ENCODE results near the gene NDUFA7.
A peak's percentile ranks its signal among the peaks of the same experiment; 100 is the strongest.
"Not testable (repeated sequence)": the region's sequence is repeated elsewhere in the genome, so short reads cannot be mapped to it uniquely, and the experiment has no call there.

The NDUFA7 gene

GRCh38 chr19:8321067-8321985 lies at the start of gene NDUFA7, which contains the start of gene RPS28:
Gene NDUFA7 (minus strand): TSS chr19:8321375. CDS start chr19:8321358, 17 bp downstream.
Gene RPS28 (plus strand): TSS chr19:8321496. CDS start chr19:8321531, 35 bp downstream.
- DNase-seq (ENCODE audit: low read depth in 1 of 2, low spot score in 1 of 2), result peak; percentile 95

GRCh38 chr19:8370176-8371010 lies 49.2 kb upstream of the NDUFA7 start:
- no peak for DNase-seq (ENCODE audit: low read depth in 1 of 2, low spot score in 1 of 2)

GRCh38 chr19:8367327-8368001 lies 46.3 kb upstream of the NDUFA7 start:
- DNase-seq (ENCODE audit: low read depth in 1 of 2, low spot score in 1 of 2), result no peak

GRCh38 chr19:8366961-8367326 lies 45.8 kb upstream of the NDUFA7 start:
- no peak for DNase-seq (ENCODE audit: low read depth in 1 of 2, low spot score in 1 of 2)

GRCh38 chr19:8366121-8366581 lies 45.0 kb upstream of the NDUFA7 start:
- DNase-seq (ENCODE audit: low read depth in 1 of 2, low spot score in 1 of 2), result no peak

GRCh38 chr19:8363803-8364771 lies 42.9 kb upstream of the NDUFA7 start, which contains the start of gene ANGPTL4:
Gene ANGPTL4 (plus strand): TSS chr19:8364155. CDS start chr19:8364322, 167 bp downstream.
- peak in 1 of 2 donors; percentile 41 for DNase-seq (ENCODE audit: low read depth in 1 of 2, low spot score in 1 of 2)

GRCh38 chr19:8361921-8362793 lies 41.0 kb upstream of the NDUFA7 start:
- DNase-seq (ENCODE audit: low read depth in 1 of 2, low spot score in 1 of 2), result no peak

GRCh38 chr19:8360196-8360595 lies 39.0 kb upstream of the NDUFA7 start:
- DNase-seq (ENCODE audit: low read depth in 1 of 2, low spot score in 1 of 2), result no peak

GRCh38 chr19:8358948-8359347 lies 37.8 kb upstream of the NDUFA7 start:
- no peak for DNase-seq (ENCODE audit: low read depth in 1 of 2, low spot score in 1 of 2)

GRCh38 chr19:8357007-8357521 lies 35.9 kb upstream of the NDUFA7 start:
- DNase-seq (ENCODE audit: low read depth in 1 of 2, low spot score in 1 of 2), result no peak

- DNase-seq (ENCODE audit: low read depth in 1 of 2, low spot score in 1 of 2), result no peak
Observed at GRCh38 chr19:8355631-8356402, 34.6 kb upstream of the NDUFA7 start.

GRCh38 chr19:8352845-8353244 lies 31.7 kb upstream of the NDUFA7 start:
- not testable (repeated sequence) for DNase-seq (ENCODE audit: low read depth in 1 of 2, low spot score in 1 of 2)

- no peak for DNase-seq (ENCODE audit: low read depth in 1 of 2, low spot score in 1 of 2)
Observed at GRCh38 chr19:8352134-8352827, 31.1 kb upstream of the NDUFA7 start.

- not testable (repeated sequence) for DNase-seq (ENCODE audit: low read depth in 1 of 2, low spot score in 1 of 2)
Observed at GRCh38 chr19:8349629-8350372, 28.6 kb upstream of the NDUFA7 start.

- DNase-seq (ENCODE audit: low read depth in 1 of 2, low spot score in 1 of 2), result no peak
Observed at GRCh38 chr19:8343483-8343844, 22.3 kb upstream of the NDUFA7 start.

GRCh38 chr19:8342684-8343482 lies 21.7 kb upstream of the NDUFA7 start, which contains the start of gene KANK3:
Gene KANK3 (minus strand): TSS chr19:8343262. CDS start chr19:8337828, 5,434 bp downstream.
- DNase-seq (ENCODE audit: low read depth in 1 of 2, low spot score in 1 of 2), result peak; percentile 83 to 87

Measured in stimulated activated CD4-positive, alpha-beta T cell treated with anti-CD3 and anti-CD28 coated beads, Interleukin-15, amount 100 ng/mL, for 1 hour (primary cell).